Measurements from ENCODE around the gene UST. TPM values are rescaled to one million over a fixed set of nuclear protein-coding genes. Genes with fewer than 3 reads are reported as not detected.

Gene UST
- total and polyA plus RNA-seq, 2 of the 8 experiments (the other 6 are each of a cell fraction or from before 2014, with no cell fraction given) = 13.5 to 34.5 TPM

- TF ChIP-seq ATF3 (IDR thresholded peaks at IDR 0.05; ENCODE audit: insufficient read depth, low read depth, low read length) = no peak
- no peak for TF ChIP-seq FOSL1 (IDR thresholded peaks at IDR 0.05; ENCODE audit: insufficient read depth, low read depth, low read length)
- TF ChIP-seq TBP (IDR thresholded peaks at IDR 0.05; ENCODE audit: low read depth, low read length) = no peak
- TF ChIP-seq POU5F1 (IDR thresholded peaks at IDR 0.05; ENCODE audit: low read depth, low read length) = no peak
- no peak for TF ChIP-seq RFX5 (IDR thresholded peaks at IDR 0.05; ENCODE audit: borderline replicate concordance, low read depth, low read length)
- no peak for TF ChIP-seq SUZ12 (IDR thresholded peaks at IDR 0.05; ENCODE audit: low read length)
- no peak for TF ChIP-seq GTF2F1 (IDR thresholded peaks at IDR 0.05; ENCODE audit: borderline replicate concordance, low read depth, low read length)
Measured at GRCh38 chr6:148984531-148985056, 237.8 kb downstream of the UST start (continued).

All from H1 (cell line).